Naive thymus-derived CD4-positive, alpha-beta T cell (primary cell): ENCODE data around the gene INF2. TPM values are rescaled to one million over a fixed set of nuclear protein-coding genes. Genes with fewer than 3 reads are reported as not detected.

Source experiments
- ATAC-seq: fragments of 150-1000 bp; cut with Tn5 transposase; 2 replicates; pipeline ENCODE4 v1.10.0; 2021; ENCODE audit warnings: mild to moderate bottlenecking, moderate library complexity
- CTCF ChIA-PET: fragments of 350-600 bp; sonication (Branson Sonifier 250); formaldehyde crosslinking; loops from one replicate; lab custom pipeline; 2021; ENCODE audit warnings: antibody characterized with exemption; lab: Charles Lee
- POLR2A ChIA-PET: fragments of 350-600 bp; sonication (Branson Sonifier 250); formaldehyde crosslinking; loops from one replicate; lab custom pipeline; 2021; ENCODE audit warnings: antibody characterized with exemption, inconsistent platforms; lab: Charles Lee
- DNase-seq, 9 donors: peaks; one replicate each; pipeline versions ENCODE4 v3.0.0 to v3.0.0-alpha.2; 2020 to 2022; ENCODE audit warnings: mixed read lengths in 1 of 9
- H3K27ac ChIP-seq: one replicate; pipeline ENCODE4 v1.7.0; 2013; ENCODE audit warnings: mild to moderate bottlenecking, low read depth, low read length, moderate library complexity
- H3K27me3 ChIP-seq, 2 donors: one replicate each; pipeline ENCODE4 v1.7.0; 2013; ENCODE audit warnings: low read length in 2 of 2, mild to moderate bottlenecking in 2 of 2, moderate library complexity in 2 of 2; ENCODE audit not compliant: control insufficient read depth in 2 of 2, insufficient read depth in 2 of 2
- H3K36me3 ChIP-seq, 3 experiments: 1 replicate in 2 of 3; 2 replicates in 1 of 3; pipeline ENCODE4 v1.7.0; 2013; ENCODE audit warnings: low read length in 3 of 3, mild to moderate bottlenecking in 3 of 3, moderate library complexity in 1 of 3; ENCODE audit not compliant: insufficient read depth in 3 of 3, control insufficient read depth in 2 of 3
- H3K4me1 ChIP-seq, 2 donors: one replicate each; pipeline ENCODE4 v1.7.0; 2013; ENCODE audit warnings: low read length in 2 of 2, mild to moderate bottlenecking in 2 of 2, moderate library complexity in 1 of 2; ENCODE audit not compliant: control insufficient read depth in 2 of 2, insufficient read depth in 2 of 2
- H3K4me3 ChIP-seq: 2 replicates; pipeline ENCODE4 v1.7.0; 2013; ENCODE audit warnings: mild to moderate bottlenecking, low read length
- H3K9me3 ChIP-seq, 3 experiments: 1 replicate in 2 of 3; 2 replicates in 1 of 3; pipeline ENCODE4 v1.7.0; 2013; ENCODE audit warnings: low read length in 3 of 3; ENCODE audit not compliant: control insufficient read depth in 2 of 3
- H3K27ac Mint-ChIP-seq, 9 donors: one replicate each; pipeline ENCODE4 v1.8.0; 2020 to 2022; ENCODE audit warnings: mixed read lengths in 9 of 9, mild to moderate bottlenecking in 8 of 9, moderate library complexity in 5 of 9, inconsistent platforms in 2 of 9
- H3K27me3 Mint-ChIP-seq, 5 donors: one replicate each; pipeline ENCODE4 v1.8.0; 2021 to 2022; ENCODE audit warnings: mixed read lengths in 5 of 5, mild to moderate bottlenecking in 1 of 5
- H3K36me3 Mint-ChIP-seq, 5 donors: one replicate each; pipeline ENCODE4 v1.8.0; 2020 to 2022; ENCODE audit warnings: mixed read lengths in 5 of 5, mild to moderate bottlenecking in 3 of 5, inconsistent platforms in 1 of 5
- H3K4me1 Mint-ChIP-seq, 7 donors: one replicate each; pipeline ENCODE4 v1.8.0; 2020 to 2022; ENCODE audit warnings: mixed read lengths in 7 of 7, mild to moderate bottlenecking in 3 of 7, inconsistent platforms in 1 of 7
- H3K4me3 Mint-ChIP-seq, 10 donors: one replicate each; pipeline ENCODE4 v1.8.0; 2020 to 2022; ENCODE audit warnings: mild to moderate bottlenecking in 10 of 10, mixed read lengths in 10 of 10, moderate library complexity in 6 of 10, inconsistent platforms in 2 of 10
- H3K9me3 Mint-ChIP-seq, 11 donors: one replicate each; pipeline ENCODE4 v1.8.0; 2020 to 2022; ENCODE audit warnings: mixed read lengths in 11 of 11, mild to moderate bottlenecking in 4 of 11, inconsistent platforms in 1 of 11, moderate library complexity in 1 of 11
- intact Hi-C, 2 donors: fragments of 100-400 bp; cut with micrococcal nuclease; formaldehyde crosslinking; loops; one replicate each; pipeline ENCODE4 v1.15.1; 2023
- polyA plus RNA-seq, 2 donors: library from polyadenylated mRNA; unstranded; fragments of 300-500 nt; fragmentation: Illumina TruSeq; gene quantifications; one replicate each; pipeline ENCODE4 v1.2.3, GENCODE V29; 2021
- total RNA-seq, 6 experiments: library from RNA in 5 of 6; stranded (reverse) in 5 of 6; gene quantifications; 1 replicate in 5 of 6; 2 replicates in 1 of 6; pipeline ENCODE4 v1.2.3 and lab custom pipeline; 2021 to 2026

Gene INF2
- total and polyA plus RNA-seq, 7 experiments from 2014 or later = 5.8 to 140 (median 75.1) TPM

DNA sequence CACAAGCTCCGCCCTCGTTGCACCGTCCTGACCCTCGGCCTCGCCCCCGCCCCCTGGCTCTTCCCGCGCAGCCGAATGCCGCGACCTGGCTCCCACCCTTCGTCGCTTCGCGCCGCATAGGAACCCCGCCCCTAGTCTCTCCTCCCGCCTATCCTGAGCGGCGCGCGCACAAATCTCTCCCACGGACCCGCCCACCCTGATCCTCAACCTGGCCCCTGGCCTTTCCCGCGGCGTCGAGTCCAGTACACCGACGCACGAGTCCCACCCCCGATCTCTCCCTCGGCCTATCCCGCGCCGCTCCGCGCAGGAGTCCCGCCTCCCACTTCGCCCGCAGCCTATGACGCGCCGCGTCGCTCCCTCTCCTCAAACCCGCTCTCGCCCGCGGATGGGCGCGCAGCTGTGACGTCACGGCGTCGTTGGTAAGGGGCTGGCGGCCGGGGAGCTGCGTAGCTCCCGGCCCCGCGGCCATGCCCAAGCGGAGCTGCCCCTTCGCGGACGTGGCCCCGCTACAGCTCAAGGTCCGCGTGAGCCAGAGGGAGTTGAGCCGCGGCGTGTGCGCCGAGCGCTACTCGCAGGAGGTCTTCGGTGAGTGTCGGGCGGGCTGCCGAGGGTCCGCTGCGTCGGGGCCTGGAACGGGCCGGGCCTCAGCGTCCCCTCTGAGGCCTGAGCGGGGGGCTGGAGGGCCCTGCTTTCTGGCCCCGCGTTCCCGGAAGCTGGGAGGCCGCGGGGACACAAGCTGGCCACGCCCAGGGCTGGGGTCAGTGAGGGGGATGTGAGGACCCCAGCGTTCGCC is 63.5 kb downstream of the INF2 start, which contains the start of gene SIVA1:
TSS of gene SIVA1 (plus strand) at position 413 of the 793 bp plus-strand sequence. CDS start at position 468, 55 bp downstream.
- H3K27ac Mint-ChIP-seq = peak within 1 kb of the TSS; percentile 78 to 94 (median 92)
- DNase-seq (peak; percentile 98 to 100 (median 99)), ATAC-seq (peak; percentile 94)
- H3K9me3 Mint-ChIP-seq = peaks cover 0 to 2% (median 0%) of the 10 kb centered on the region in 11 donors
- no peaks in the 10 kb centered on the region for H3K27me3 ChIP-seq
- intact Hi-C loops = loop anchor here (1.0 to 5.0 kb wide), 22 partner anchors 15 to 1420 kb away; partner anchors contain the start of genes ADSS1 (in 2 of the 2), BRF1 (in 2 of the 2), TEDC1 (in 2 of the 2) and CDCA4 (in 1 of the 2)
- no peaks in the 10 kb centered on the region for H3K27me3 Mint-ChIP-seq
- CTCF ChIA-PET = interaction anchor here (1.1 to 1.7 kb wide), 6 partner anchors 14 to 74 kb away, joined by 3 to 9 read pairs (median 6); no protein-coding TSS in a partner anchor
- peak within 1 kb of the TSS; percentile 88 to 97 (median 92) for H3K4me3 Mint-ChIP-seq
- peaks cover 14 to 29% of the 10 kb centered on the region in 2 donors for H3K4me1 ChIP-seq
- peaks cover 19 to 45% (median 36%) of the 10 kb centered on the region in 7 donors for H3K4me1 Mint-ChIP-seq
- H3K9me3 ChIP-seq = no peaks in the 10 kb centered on the region
- POLR2A ChIA-PET = interaction anchor here (0.6 to 3.4 kb wide), 14 partner anchors 14 to 872 kb away, joined by 3 to 24 read pairs (median 4); partner anchors contain the start of genes ADSS1, AKT1, BRF1 and CDCA4
- H3K36me3 ChIP-seq = peaks cover 0 to 40% (median 13%) of the 10 kb centered on the region in 3 experiments
- H3K27ac ChIP-seq = peak within 1 kb of the TSS; percentile 95
- peaks cover 0 to 17% (median 3%) of the 10 kb centered on the region in 5 donors for H3K36me3 Mint-ChIP-seq
- peak within 1 kb of the TSS; percentile 95 for H3K4me3 ChIP-seq

DNA sequence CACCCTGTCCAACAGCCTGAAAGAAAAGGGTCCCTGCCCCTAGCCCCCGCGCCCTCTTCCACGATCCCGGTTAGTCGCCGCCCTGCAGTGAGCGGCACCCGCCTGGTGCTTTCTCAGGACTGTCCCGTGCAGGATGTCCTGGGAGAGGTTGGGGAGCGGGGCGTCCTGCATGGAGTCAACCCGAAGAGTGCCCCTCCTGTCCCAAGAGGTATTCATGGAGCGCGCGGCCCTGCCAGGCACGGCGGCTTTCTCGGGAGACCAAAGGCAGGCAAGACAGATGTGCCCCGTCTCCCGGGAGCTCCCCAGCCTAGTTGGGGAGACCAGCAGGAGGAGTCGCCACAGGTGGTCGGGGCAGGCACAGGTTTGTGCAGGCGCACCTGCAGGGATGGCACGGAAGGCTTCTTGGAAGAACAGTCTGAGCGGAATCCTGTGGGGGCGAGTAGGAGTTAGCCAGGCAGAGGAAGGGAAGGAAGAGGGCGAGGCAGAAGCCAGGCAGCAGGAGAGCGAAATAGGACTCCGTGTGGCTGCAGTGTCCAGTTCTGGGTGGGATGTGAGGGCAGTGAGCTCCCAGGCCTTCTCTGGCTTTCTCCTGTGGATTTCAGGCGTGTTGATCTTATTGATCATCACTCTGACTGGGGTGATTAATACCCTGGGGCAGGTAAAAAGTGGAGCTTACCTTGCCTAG is 64.3 kb downstream of the INF2 start:
- peak overlapping the region; percentile 95 for H3K4me3 ChIP-seq
- H3K9me3 ChIP-seq = no peaks in the 10 kb centered on the region
- Mint-ChIP-seq H3K4me3 (peak overlapping the region; percentile 86 to 97 (median 90)), H3K36me3 (peaks cover 0 to 17% (median 3%) of the 10 kb centered on the region in 5 donors), H3K4me1 (peaks cover 19 to 45% (median 36%) of the 10 kb centered on the region in 7 donors), H3K9me3 (peaks cover 0 to 2% (median 0%) of the 10 kb centered on the region in 11 donors), H3K27me3 (no peaks in the 10 kb centered on the region), H3K27ac (peak overlapping the region; percentile 66 to 94 (median 85))
- H3K36me3 ChIP-seq = peaks cover 0 to 48% (median 14%) of the 10 kb centered on the region in 3 experiments
- H3K27me3 ChIP-seq = no peaks in the 10 kb centered on the region
- ATAC-seq = no peak
- intact Hi-C loops = loop anchor here (1.0 to 5.0 kb wide), 13 partner anchors 15 to 1421 kb away; partner anchors contain the start of genes BRF1 (in 2 of the 2), INF2 (in 1 of the 2), KLC1 (in 1 of the 2) and NUDT14 (in 1 of the 2)
- peak overlapping the region; percentile 95 for H3K27ac ChIP-seq
- ChIA-PET POLR2A (interaction anchor here (1.0 to 3.4 kb wide), 11 partner anchors 15 to 547 kb away, joined by 3 to 24 read pairs (median 5); partner anchors contain the start of genes ADSS1, AKT1, BRF1 and CDCA4), CTCF (no interaction called here)
- peak in 4 of 9 donors; percentile 11 to 37 (median 22) for DNase-seq
- H3K4me1 ChIP-seq = peaks cover 14 to 29% of the 10 kb centered on the region in 2 donors

DNA sequence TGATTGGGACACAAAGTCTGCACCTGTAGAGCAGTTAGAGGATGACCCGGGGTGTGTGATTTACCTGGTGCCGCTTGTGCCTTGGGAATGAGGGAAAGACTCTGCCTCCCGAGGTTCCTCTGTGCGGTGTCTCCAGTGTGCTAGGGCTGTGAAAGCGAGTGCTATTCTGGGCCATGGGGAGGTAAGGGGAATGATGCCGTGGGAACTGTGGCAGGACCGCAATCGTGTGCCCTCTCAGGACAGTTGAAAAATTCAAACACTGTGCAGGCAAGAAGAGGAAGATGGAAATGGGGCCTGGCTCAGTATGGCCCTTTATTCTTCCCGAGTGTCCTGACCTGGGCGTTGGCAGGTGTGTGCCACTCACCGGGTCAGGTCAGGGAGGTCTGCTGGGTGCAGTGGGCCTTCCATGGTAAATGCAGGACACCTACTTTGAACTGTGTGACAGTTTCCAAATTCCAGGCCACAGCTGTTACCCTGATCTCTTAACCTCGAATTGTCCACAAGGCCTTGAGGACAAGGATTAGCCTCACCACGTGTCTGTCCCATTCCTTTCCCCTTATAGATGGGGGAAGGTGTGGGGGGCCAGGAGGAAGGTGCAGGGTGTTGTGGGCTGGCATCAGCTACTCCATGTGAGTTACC is 64.9 kb downstream of the INF2 start:
- peak overlapping the region; percentile 95 for H3K4me3 ChIP-seq
- H3K4me1 ChIP-seq = peaks cover 14 to 29% of the 10 kb centered on the region in 2 donors
- Mint-ChIP-seq H3K4me1 (peaks cover 19 to 49% (median 36%) of the 10 kb centered on the region in 7 donors), H3K9me3 (peaks cover 0 to 4% (median 0%) of the 10 kb centered on the region in 11 donors), H3K27ac (peak overlapping the region; percentile 66 to 94 (median 85)), H3K27me3 (no peaks in the 10 kb centered on the region), H3K4me3 (peak overlapping the region; percentile 86 to 97 (median 90)), H3K36me3 (peaks cover 0 to 22% (median 3%) of the 10 kb centered on the region in 5 donors)
- intact Hi-C loops = loop anchor here (5.0 kb wide), 6 partner anchors 77 to 1127 kb away; partner anchors contain the start of genes BRF1 (in 1 of the 2), KLC1 (in 1 of the 2) and PPP1R13B (in 1 of the 2)
- no peak for ATAC-seq
- ChIA-PET POLR2A (interaction anchor here (1.7 to 3.4 kb wide), 3 partner anchors 31 to 47 kb away, joined by 10 to 24 read pairs (median 11); partner anchors contain the start of genes ADSS1, AKT1 and ZBTB42), CTCF (interaction anchor here (0.6 kb wide), 1 partner anchor 794 kb away, joined by 3 read pairs; no protein-coding TSS in a partner anchor)
- no peaks in the 10 kb centered on the region for H3K27me3 ChIP-seq
- no peak for DNase-seq
- peak overlapping the region; percentile 95 for H3K27ac ChIP-seq
- no peaks in the 10 kb centered on the region for H3K9me3 ChIP-seq
- peaks cover 0 to 54% (median 17%) of the 10 kb centered on the region in 3 experiments for H3K36me3 ChIP-seq

- Mint-ChIP-seq H3K27me3 (no peaks in the 10 kb centered on the region), H3K4me1 (peaks cover 19 to 49% (median 36%) of the 10 kb centered on the region in 7 donors), H3K4me3 (peak overlapping the region in 5 of 10 donors; percentile 45 to 97 (median 90)), H3K27ac (peak overlapping the region in 2 of 9 donors; percentile 25 to 33), H3K9me3 (peaks cover 0 to 4% (median 0%) of the 10 kb centered on the region in 11 donors), H3K36me3 (peaks cover 0 to 30% (median 7%) of the 10 kb centered on the region in 5 donors)
- DNase-seq (no peak), ATAC-seq (no peak)
- Histone ChIP-seq H3K27me3 (no peaks in the 10 kb centered on the region), H3K4me1 (peaks cover 14 to 29% of the 10 kb centered on the region in 2 donors), H3K27ac (no peak overlapping the region), H3K36me3 (peaks cover 0 to 67% (median 21%) of the 10 kb centered on the region in 3 experiments), H3K4me3 (no peak overlapping the region), H3K9me3 (no peaks in the 10 kb centered on the region)
- intact Hi-C loops = no loop called here
- ChIA-PET CTCF (no interaction called here), POLR2A (interaction anchor here (0.9 kb wide), 1 partner anchor 113 kb away, joined by 3 read pairs; no protein-coding TSS in a partner anchor)
Measured at GRCh38 chr14:104755621-104756020, 66.2 kb downstream of the INF2 start.

DNA sequence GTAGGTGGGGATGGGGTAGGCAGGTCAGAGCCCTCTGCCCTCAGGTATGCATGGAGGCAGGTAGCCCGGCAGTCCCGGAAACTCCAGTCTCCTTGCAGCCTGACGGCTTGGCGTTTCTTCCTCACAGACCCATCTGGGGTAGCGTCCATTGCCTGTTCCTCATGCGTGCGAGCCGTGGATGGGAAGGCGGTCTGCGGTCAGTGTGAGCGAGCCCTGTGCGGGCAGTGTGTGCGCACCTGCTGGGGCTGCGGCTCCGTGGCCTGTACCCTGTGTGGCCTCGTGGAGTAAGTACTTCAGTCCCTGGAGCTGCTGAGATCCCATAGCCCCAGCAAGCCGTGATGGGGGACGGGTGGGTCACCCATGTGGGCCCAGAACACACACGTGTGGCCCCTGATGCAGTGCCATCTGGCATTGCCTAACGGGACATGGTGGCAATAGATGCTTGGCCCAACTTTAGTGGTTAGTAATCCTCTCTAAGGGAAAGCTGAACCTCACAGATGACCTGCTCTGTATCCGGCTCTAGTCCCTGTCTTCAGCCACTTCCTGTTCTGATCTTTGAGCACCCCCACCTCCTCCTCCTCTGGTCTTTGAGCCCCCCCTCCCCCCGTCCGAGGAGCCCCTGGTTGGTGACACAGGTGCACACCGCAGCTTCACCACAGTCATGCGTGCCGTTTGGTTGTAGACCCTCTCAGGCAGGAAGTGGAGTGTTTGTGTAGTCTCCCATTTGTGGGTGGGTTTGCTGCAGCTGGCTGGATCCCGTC is 67.2 kb downstream of the INF2 start:
- Mint-ChIP-seq H3K4me1 (peaks cover 19 to 56% (median 36%) of the 10 kb centered on the region in 7 donors), H3K36me3 (peaks cover 7 to 40% (median 11%) of the 10 kb centered on the region in 5 donors), H3K9me3 (peaks cover 0 to 4% (median 0%) of the 10 kb centered on the region in 11 donors), H3K4me3 (peak overlapping the region in 2 of 10 donors; percentile 51 to 77), H3K27ac (peak overlapping the region in 5 of 9 donors; percentile 21 to 80 (median 54)), H3K27me3 (no peaks in the 10 kb centered on the region)
- Histone ChIP-seq H3K27ac (no peak overlapping the region), H3K4me3 (no peak overlapping the region), H3K27me3 (no peaks in the 10 kb centered on the region), H3K9me3 (no peaks in the 10 kb centered on the region), H3K36me3 (peaks cover 0 to 77% (median 21%) of the 10 kb centered on the region in 3 experiments), H3K4me1 (peaks cover 14 to 29% of the 10 kb centered on the region in 2 donors)
- ATAC-seq (no peak), DNase-seq (no peak)
- ChIA-PET POLR2A (no interaction called here), CTCF (interaction anchor here (0.9 kb wide), 1 partner anchor 12 kb away, joined by 3 read pairs; no protein-coding TSS in a partner anchor)
- intact Hi-C loops = no loop called here
